22Rv1 (cell line): ENCODE results near the gene SP1.
"Not testable (repeated sequence)": the region's sequence is repeated elsewhere in the genome, so short reads cannot be mapped to it uniquely, and the experiment has no call there.

Experiments
- H3K27ac ChIP-seq: fragments of 450-650 bp; 2 replicates; pipeline ENCODE4 v1.5.1; 2017
- CTCF ChIP-seq: fragments of 450-650 bp; IDR thresholded peaks from 2 replicates; pipeline ENCODE4 v1.5.1; 2017; ENCODE audit warnings: mild to moderate bottlenecking
- ZFX ChIP-seq: fragments of 450-650 bp; IDR thresholded peaks from 2 replicates; pipeline ENCODE4 v1.6.1; 2017; ENCODE audit warnings: antibody characterized with exemption, borderline replicate concordance

SP1 gene

GRCh38 chr12:53378724-53379388, 1.1 kb upstream of the SP1 start:
- peak overlapping the region; percentile 97 for H3K27ac ChIP-seq
- TF ChIP-seq CTCF (no peak), ZFX (no peak)

- H3K27ac ChIP-seq, result peak overlapping the region; percentile 97
- TF ChIP-seq CTCF, result no peak
- no peak for TF ChIP-seq ZFX
Observed at GRCh38 chr12:53379389-53380103, 430 bp upstream of the SP1 start.

GRCh38 chr12:53380794-53381730, 1.1 kb downstream of the SP1 start:
- no peak for TF ChIP-seq CTCF
- TF ChIP-seq ZFX, result no peak
- peak overlapping the region; percentile 97 for H3K27ac ChIP-seq

- TF ChIP-seq ZFX (no peak), CTCF (peak; percentile 62)
Observed at GRCh38 chr12:53381731-53382630, 2.0 kb downstream of the SP1 start.

GRCh38 chr12:53383258-53383657, 3.3 kb downstream of the SP1 start:
- TF ChIP-seq CTCF (no peak), ZFX (no peak)
- no peak overlapping the region for H3K27ac ChIP-seq

More at GRCh38 chr12:53381731-53382630, 2.0 kb downstream of the SP1 start:
- peak overlapping the region; percentile 97 for H3K27ac ChIP-seq

- H3K27ac ChIP-seq, result not testable (repeated sequence)
Observed at GRCh38 chr12:53386381-53386780, 6.4 kb downstream of the SP1 start.

GRCh38 chr12:53388932-53389331, 9.0 kb downstream of the SP1 start:
- H3K27ac ChIP-seq, result no peak overlapping the region
- TF ChIP-seq CTCF, result no peak
- no peak for TF ChIP-seq ZFX
